Ovary (tissue), 3 donors: Measurements from ENCODE around the gene FRMD1.

Experiments used
- POLR2A ChIP-seq: fragments of 450-650 bp; IDR thresholded peaks from one replicate; pipeline ENCODE4 v1.6.1; 2017; ENCODE audit warnings: antibody characterized with exemption, mild to moderate bottlenecking, moderate library complexity
- TF ChIP-seq, protein P1 (sequence below), 3 donors: fragments of 450-650 bp in 2 of 3; fragments of 200-600 bp in 1 of 3; IDR thresholded peaks; one replicate each; pipeline versions ENCODE4 v1.5.1 to v1.8.0; 2016 to 2022; ENCODE audit warnings: antibody characterized with exemption in 3 of 3, mild to moderate bottlenecking in 1 of 3
- donor health status: DM: no; HTN: no; CAD: no.

DNA sequence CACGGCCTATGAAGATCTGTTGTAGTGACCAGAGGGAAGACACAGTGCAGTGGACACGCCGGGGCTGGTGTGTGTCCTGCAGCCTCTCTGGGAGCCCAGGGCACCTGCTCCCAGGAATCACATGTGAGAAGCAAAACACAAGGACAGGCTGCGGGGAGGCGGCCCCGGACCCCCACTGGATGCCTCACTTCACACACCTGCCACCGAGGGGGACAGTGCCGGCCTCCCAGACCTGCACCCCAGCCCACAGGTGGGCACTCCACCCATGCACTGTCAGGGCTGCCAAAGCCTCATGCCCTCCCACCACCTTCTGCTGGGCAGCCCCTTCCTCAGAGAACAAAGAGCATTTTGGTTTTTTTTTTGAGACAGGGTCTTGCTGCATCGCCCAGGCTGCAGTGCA lies 27.4 kb downstream of the FRMD1 start:
- TF ChIP-seq, protein P1, sequence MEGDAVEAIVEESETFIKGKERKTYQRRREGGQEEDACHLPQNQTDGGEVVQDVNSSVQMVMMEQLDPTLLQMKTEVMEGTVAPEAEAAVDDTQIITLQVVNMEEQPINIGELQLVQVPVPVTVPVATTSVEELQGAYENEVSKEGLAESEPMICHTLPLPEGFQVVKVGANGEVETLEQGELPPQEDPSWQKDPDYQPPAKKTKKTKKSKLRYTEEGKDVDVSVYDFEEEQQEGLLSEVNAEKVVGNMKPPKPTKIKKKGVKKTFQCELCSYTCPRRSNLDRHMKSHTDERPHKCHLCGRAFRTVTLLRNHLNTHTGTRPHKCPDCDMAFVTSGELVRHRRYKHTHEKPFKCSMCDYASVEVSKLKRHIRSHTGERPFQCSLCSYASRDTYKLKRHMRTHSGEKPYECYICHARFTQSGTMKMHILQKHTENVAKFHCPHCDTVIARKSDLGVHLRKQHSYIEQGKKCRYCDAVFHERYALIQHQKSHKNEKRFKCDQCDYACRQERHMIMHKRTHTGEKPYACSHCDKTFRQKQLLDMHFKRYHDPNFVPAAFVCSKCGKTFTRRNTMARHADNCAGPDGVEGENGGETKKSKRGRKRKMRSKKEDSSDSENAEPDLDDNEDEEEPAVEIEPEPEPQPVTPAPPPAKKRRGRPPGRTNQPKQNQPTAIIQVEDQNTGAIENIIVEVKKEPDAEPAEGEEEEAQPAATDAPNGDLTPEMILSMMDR (IDR thresholded peaks at IDR 0.05) = no peak
- TF ChIP-seq POLR2A = no peak
